HUDEP-2 (cell line): ENCODE data around the gene STAB1.

ENCODE experiments used
- DNase-seq, 76 experiments: peaks; one replicate each; lab custom pipeline; 2025; ENCODE audit not compliant: unreplicated experiment in 76 of 76; lab: John Stamatoyannopoulos, UW

Gene STAB1

GRCh38 chr3:52494886-52495495, at the start of gene STAB1:
TSS of gene STAB1 (plus strand) at chr3:52495338. CDS start at chr3:52495414, 76 bp downstream.
- no peak for DNase-seq

- no peak for DNase-seq
These were observed 49.1 kb upstream of the STAB1 start for GRCh38 chr3:52446042-52446441.

GRCh38 chr3:52446631-52447511, 48.3 kb upstream of the STAB1 start:
- DNase-seq = peak in 60 of 76 experiments; percentile 4 to 76 (median 48)

DNA sequence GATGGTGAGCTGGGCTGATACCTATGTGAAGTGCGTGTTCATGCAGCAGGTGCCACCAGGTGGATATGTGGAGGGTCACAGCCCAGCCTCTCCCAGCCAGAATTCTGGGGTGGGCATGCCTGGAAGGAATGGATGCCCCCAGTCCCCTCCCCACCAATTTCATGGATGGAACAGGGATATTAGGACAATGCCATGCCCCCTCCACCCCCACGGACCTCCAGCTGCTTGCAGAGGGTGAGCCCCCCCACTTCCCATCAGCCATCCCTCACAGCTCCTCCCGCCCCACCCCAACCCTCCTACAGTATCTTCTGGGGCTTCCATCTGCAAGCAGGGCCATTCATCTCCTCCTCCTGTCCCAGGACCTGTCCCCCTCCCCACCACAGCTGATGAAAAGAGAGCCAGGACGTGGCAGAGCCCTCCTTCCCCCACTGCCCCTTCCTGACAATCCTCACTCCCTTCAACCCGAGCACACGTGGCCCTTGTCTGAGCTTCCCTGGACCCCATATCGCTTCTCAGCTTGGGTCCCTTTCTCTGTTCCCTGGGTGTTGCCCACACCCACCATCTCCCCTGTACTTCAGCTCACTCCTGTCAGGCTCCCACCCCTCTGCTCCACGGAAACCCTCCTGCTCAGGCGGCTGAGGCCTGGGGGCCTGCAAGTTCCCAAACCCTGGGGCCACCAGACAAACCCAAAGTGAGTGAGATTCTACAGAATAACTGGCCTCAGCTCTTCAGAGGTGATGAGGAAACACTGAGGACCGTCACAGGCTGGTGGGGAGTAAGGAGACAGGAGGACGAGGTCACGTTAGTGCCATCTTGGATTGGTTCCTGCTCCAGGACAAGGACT, 47.4 kb upstream of the STAB1 start:
- DNase-seq = no peak

- DNase-seq = no peak
These were observed 44.5 kb upstream of the STAB1 start for GRCh38 chr3:52450489-52451236.

GRCh38 chr3:52451237-52452083, 43.7 kb upstream of the STAB1 start:
- no peak for DNase-seq

- DNase-seq = no peak
These were observed 43.0 kb upstream of the STAB1 start for GRCh38 chr3:52452126-52452525.

DNA sequence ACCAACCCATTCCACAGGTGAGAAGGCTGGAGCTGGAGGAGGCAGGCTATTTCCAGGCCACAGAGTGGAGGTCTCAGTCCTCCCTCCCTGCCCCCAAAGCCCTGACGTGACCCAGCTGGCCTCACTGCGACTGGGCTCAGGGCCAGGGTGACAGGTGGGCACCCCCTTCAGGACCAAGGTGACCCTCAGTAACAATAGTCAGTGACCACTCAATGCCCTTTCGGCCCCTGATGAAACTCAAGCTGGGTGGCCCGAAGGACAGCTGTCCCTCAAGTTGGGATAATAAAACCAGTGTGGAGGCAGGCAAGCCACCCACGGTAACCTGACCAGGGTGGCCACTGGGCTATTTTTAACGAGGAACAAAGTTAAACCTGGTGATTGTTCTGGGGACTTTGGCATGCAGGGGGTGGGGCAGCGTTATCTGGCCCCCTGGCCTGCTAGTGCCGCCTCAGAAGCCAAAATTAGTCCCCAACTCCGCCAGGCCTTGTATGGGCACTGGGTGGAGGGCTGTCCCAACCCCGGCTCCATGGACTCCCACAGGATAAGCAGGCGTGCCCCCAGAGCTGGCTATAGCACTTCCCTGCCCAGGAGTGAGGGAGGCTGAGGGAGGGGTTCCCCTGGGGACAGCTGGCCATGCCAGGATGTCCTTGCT, 42.4 kb upstream of the STAB1 start:
- no peak for DNase-seq

GRCh38 chr3:52453496-52454249, 41.5 kb upstream of the STAB1 start, which contains the start of gene TNNC1:
TSS of gene TNNC1 (minus strand) at chr3:52454041. CDS start at chr3:52454015, 26 bp downstream.
- DNase-seq = no peak

GRCh38 chr3:52454250-52454937, 40.7 kb upstream of the STAB1 start:
- DNase-seq = peak in 5 of 76 experiments; percentile 2 to 36 (median 20)

DNA sequence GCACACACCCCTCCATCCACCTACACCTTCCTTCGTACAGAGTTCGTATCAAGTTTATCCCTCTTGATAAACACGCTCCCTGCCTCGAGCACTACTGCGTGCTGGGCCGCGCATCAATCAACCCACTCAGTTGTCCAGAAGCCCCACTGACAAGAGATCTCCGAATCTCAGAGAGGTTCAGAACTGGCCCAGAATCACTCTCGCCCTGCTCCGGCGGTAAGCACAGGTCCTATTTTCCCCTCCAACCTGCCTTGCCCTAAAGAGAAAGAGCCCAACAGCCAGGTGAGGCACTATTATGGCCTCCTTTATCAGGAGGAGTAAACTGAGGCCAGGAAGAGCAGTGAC, 40.2 kb upstream of the STAB1 start:
- no peak for DNase-seq

- peak in 73 of 76 experiments; percentile 16 to 92 (median 76) for DNase-seq
These were observed 39.6 kb upstream of the STAB1 start, which contains the start of gene NISCH for GRCh38 chr3:52455283-52456168. TSS of gene NISCH (plus strand) at chr3:52455604. CDS start at chr3:52455642, 38 bp downstream.

GRCh38 chr3:52456169-52456799, 38.9 kb upstream of the STAB1 start:
- DNase-seq = peak in 7 of 76 experiments; percentile 6 to 18 (median 11)

- no peak for DNase-seq
These were observed 38.3 kb upstream of the STAB1 start for GRCh38 chr3:52456800-52457183.

- DNase-seq = no peak
These were observed 36.9 kb upstream of the STAB1 start for GRCh38 chr3:52458031-52458760.
